K562 (cell line): Measurements from ENCODE around the gene HNRNPA3. TPM values are rescaled to one million over a fixed set of nuclear protein-coding genes. Genes with fewer than 3 reads are reported as not detected.

Experiments
- ATAC-seq: fragments of 200-7000 bp; cut with Tn5 transposase; 3 replicates; pipeline ENCODE4 v1.9.1; 2020; ENCODE audit warnings: moderate library complexity
- BruUV-seq: library from RNA; stranded (reverse); fragments of 400-500 nt; replicated peaks from 2 replicates; lab custom pipeline; 2021; lab: Mats Ljungman, UMichigan
- CTCF ChIA-PET: fragments of 300-600 bp; formaldehyde crosslinking; extraction: SDS; loops from one replicate; lab custom pipeline; 2021; ENCODE audit warnings: low intra/inter-chr PET ratio; lab: Yijun Ruan, JAX
- POLR2A ChIA-PET: fragments of 300-600, 350-650 bp; sonication (Branson Sonifier 250); formaldehyde crosslinking; extraction: SDS; loops from one replicate; lab custom pipeline; 2021; ENCODE audit warnings: antibody characterized with exemption, inconsistent platforms; lab: Yijun Ruan, JAX
- DNase-seq, 4 experiments: peaks; one replicate each; pipeline versions ENCODE4 v3.0.0 to v3.0.0-alpha.2; 2011 to 2018; ENCODE audit warnings: low spot score in 3 of 4, mixed read lengths in 3 of 4; ENCODE audit errors: extremely low read depth in 1 of 4
- FAIRE-seq: peaks from 2 replicates; lab custom pipeline; 2011; peaks lifted over from hg19 to GRCh38; lab: Jason Lieb, UNC
- H2AFZ ChIP-seq: 2 replicates; pipeline ENCODE4 v1.6.0; 2011; ENCODE audit warnings: low read depth, low read length, control low read depth, inconsistent platforms
- H3K27ac ChIP-seq: fragments of 200-600 bp; 3 replicates; pipeline ENCODE4 v1.8.0; 2011; ENCODE audit warnings: low read depth, mild to moderate bottlenecking, control low read depth, inconsistent platforms, low read length, moderate library complexity, mixed read lengths; ENCODE audit errors: extremely low read depth
- H3K27me3 ChIP-seq, 2 experiments: fragments of 300-600 bp in 1 of 2; 2 replicates in 1 of 2; 3 replicates in 1 of 2; pipeline versions ENCODE4 v1.6.0 to v1.8.0; 2011; ENCODE audit warnings: inconsistent platforms in 2 of 2, low read length in 2 of 2, mild to moderate bottlenecking in 1 of 2, mixed read lengths in 1 of 2, moderate library complexity in 1 of 2; ENCODE audit not compliant: control insufficient read depth in 2 of 2, insufficient read depth in 2 of 2
- H3K36me3 ChIP-seq: fragments of 300-600 bp; 3 replicates; pipeline ENCODE4 v1.8.0; 2011; ENCODE audit warnings: mild to moderate bottlenecking, low read length, inconsistent platforms; ENCODE audit not compliant: control insufficient read depth, insufficient read depth
- H3K4me1 ChIP-seq, 2 experiments: fragments of 200-600 bp in 1 of 2; replicated peaks in 1 of 2; 2 replicates in 1 of 2; 3 replicates in 1 of 2; pipeline versions ENCODE4 v1.5.1 to v1.8.0; 2011; ENCODE audit warnings: inconsistent platforms in 2 of 2, low read length in 2 of 2, mild to moderate bottlenecking in 1 of 2, mixed read lengths in 1 of 2, moderate library complexity in 1 of 2; ENCODE audit not compliant: control insufficient read depth in 2 of 2, insufficient read depth in 2 of 2
- H3K4me2 ChIP-seq: 2 replicates; pipeline ENCODE4 v1.6.1; 2011; ENCODE audit warnings: low read length, control low read depth, inconsistent platforms, mixed read lengths; ENCODE audit not compliant: insufficient read depth
- H3K4me3 ChIP-seq: fragments of 200-600 bp; sonication (generic), shearing (Covaris generic); 2 replicates; pipeline ENCODE4 v1.5.1; 2016; ENCODE audit warnings: control low read depth, inconsistent platforms
- H3K79me2 ChIP-seq: fragments of 200-600 bp; 3 replicates; pipeline ENCODE4 v1.8.0; 2011; ENCODE audit warnings: low read length, inconsistent platforms; ENCODE audit not compliant: control insufficient read depth, insufficient read depth
- H3K9ac ChIP-seq, 2 experiments: 2 replicates each; pipeline versions ENCODE4 v1.6.0 to v1.6.1; 2011; ENCODE audit warnings: low read depth in 2 of 2, low read length in 2 of 2, control low read depth in 1 of 2, inconsistent platforms in 1 of 2, mild to moderate bottlenecking in 1 of 2, mixed read lengths in 1 of 2; ENCODE audit not compliant: insufficient read depth in 1 of 2
- H3K9me1 ChIP-seq: one replicate; pipeline ENCODE4 v1.6.0; 2011; ENCODE audit warnings: inconsistent platforms, mild to moderate bottlenecking, low read length, moderate library complexity; ENCODE audit not compliant: control insufficient read depth, insufficient read depth
- H3K9me3 ChIP-seq: replicated peaks from 2 replicates; pipeline ENCODE4 v1.5.1; 2011; ENCODE audit warnings: low read depth, low read length, inconsistent platforms; ENCODE audit not compliant: control insufficient read depth, insufficient read depth
- H4K20me1 ChIP-seq: replicated peaks from 2 replicates; pipeline ENCODE4 v1.6.1; 2011; ENCODE audit warnings: low read length, inconsistent platforms, mixed read lengths; ENCODE audit not compliant: control insufficient read depth, insufficient read depth
- ASH1L ChIP-seq: fragments of 450-650 bp; IDR thresholded peaks from 2 replicates; pipeline ENCODE4 v1.6.1; 2018; ENCODE audit warnings: borderline replicate concordance, mild to moderate bottlenecking, low read depth; ENCODE audit not compliant: partially characterized antibody
- KAT7 ChIP-seq: sonication (generic); formaldehyde crosslinking; IDR thresholded peaks from 2 replicates; pipeline ENCODE4 v1.8.0; 2022; ENCODE audit warnings: missing genetic modification reagents, mild to moderate bottlenecking, borderline replicate concordance
- KLF13 ChIP-seq: fragments of 450-650 bp; IDR thresholded peaks from 2 replicates; pipeline ENCODE4 v1.6.1; 2016; ENCODE audit warnings: missing genetic modification characterization, low read depth, mild to moderate bottlenecking, missing compliant biosample characterization, moderate library complexity, borderline replicate concordance
- MAZ ChIP-seq, 2 experiments: fragments of 450-650 bp in 1 of 2; sonication (generic) in 1 of 2; formaldehyde crosslinking; IDR thresholded peaks in 1 of 2; conservative IDR thresholded peaks in 1 of 2; 2 replicates each; pipeline versions ENCODE4 v1.4.0 to v1.5.0; 2020; ENCODE audit warnings: mild to moderate bottlenecking in 1 of 2, missing genetic modification reagents in 1 of 2
- NRF1 ChIP-seq, 2 experiments: fragments of 450-650 bp; IDR thresholded peaks in 1 of 2; conservative IDR thresholded peaks in 1 of 2; 2 replicates each; pipeline ENCODE4 v1.6.1; 2014; ENCODE audit warnings: mild to moderate bottlenecking in 2 of 2
- RB1 ChIP-seq: fragments of 450-650 bp; IDR thresholded peaks from 2 replicates; pipeline ENCODE4 v1.6.1; 2017; ENCODE audit warnings: low read depth, mild to moderate bottlenecking
- RBM25 ChIP-seq: fragments of 200-400 bp; formaldehyde crosslinking; IDR thresholded peaks from 2 replicates; pipeline ENCODE4 v1.6.1; 2018; ENCODE audit warnings: low read length, low read depth, moderate library complexity; ENCODE audit not compliant: severe bottlenecking
- SRF ChIP-seq, 2 experiments: fragments of 250-450, 450-650 bp in 1 of 2; sonication (Bioruptor Pico) in 1 of 2; sonication (generic) in 1 of 2; formaldehyde crosslinking; IDR thresholded peaks; 2 replicates each; pipeline versions ENCODE4 v1.5.0 to v1.5.1; 2020 to 2022; ENCODE audit warnings: mild to moderate bottlenecking in 1 of 2, missing genetic modification reagents in 1 of 2
- TAL1 ChIP-seq: fragments of 450-650 bp; IDR thresholded peaks from 2 replicates; pipeline ENCODE4 v1.6.1; 2016; ENCODE audit warnings: mild to moderate bottlenecking
- YBX1 ChIP-seq: fragments of 450-650 bp; IDR thresholded peaks from 2 replicates; pipeline ENCODE4 v1.7.1; 2016; ENCODE audit warnings: mild to moderate bottlenecking
- ZBED1 ChIP-seq: IDR thresholded peaks from 2 replicates; pipeline ENCODE4 v1.6.1; 2014
- ZC3H4 ChIP-seq: sonication (generic); formaldehyde crosslinking; IDR thresholded peaks from 2 replicates; pipeline ENCODE4 v1.9.0; 2021; ENCODE audit warnings: missing genetic modification reagents, borderline replicate concordance
- ZEB2 ChIP-seq: fragments of 450-650 bp; IDR thresholded peaks from 2 replicates; pipeline ENCODE4 v1.6.1; 2016
- ZNF347 ChIP-seq: fragments of 450-650 bp; formaldehyde crosslinking; IDR thresholded peaks from 2 replicates; pipeline ENCODE4 v1.4.0; 2020; ENCODE audit warnings: low read depth, mild to moderate bottlenecking, moderate library complexity
- ZNF408 ChIP-seq: fragments of 250-450 bp; sonication (Bioruptor Pico); IDR thresholded peaks from 2 replicates; pipeline ENCODE4 v1.4.0; 2020; ENCODE audit warnings: low read depth, mild to moderate bottlenecking, moderate library complexity
- WGBS: fragments of 100-300 bp; shearing (Covaris generic); methylation state at CpG from one replicate; pipeline ENCODE4 v1.1.6; 2016; ENCODE audit warnings: low coverage, mixed read lengths; ENCODE audit not compliant: insufficient coverage; ENCODE audit errors: missing lambda C conversion rate; 5-methylcytosine and 5-hydroxymethylcytosine counted together
- in situ Hi-C: fragments of 300-500 bp; cut with MboI; formaldehyde crosslinking; loops from 4 replicates; pipeline ENCODE4 v1.15.0; 2018; ENCODE audit warnings: inconsistent platforms, mixed read lengths
- intact Hi-C: fragments of 100-400 bp; cut with micrococcal nuclease; formaldehyde crosslinking; loops from 2 replicates; pipeline ENCODE4 v1.14.2; 2022
- polyA plus RNA-seq, 8 experiments: library from polyadenylated mRNA; depleted of rRNA in 4 of 8; stranded (reverse) in 5 of 8; unstranded in 3 of 8; fragments of >200 nt; fragmentation: Nextera tagmentation in 2 of 8; fragmentation: Illumina TruSeq in 1 of 8; extraction: Ambion mirVana in 2 of 8; extraction: Trizol in 1 of 8; gene quantifications; 2 replicates each; pipeline versions ENCODE4 v1.2.1 to v1.2.3, GENCODE V29; 2011 to 2014; ENCODE audit warnings: inconsistent platforms in 1 of 8, missing spikeins in 1 of 8
- total RNA-seq, 7 experiments: library from RNA; depleted of rRNA in 6 of 7; stranded (reverse); fragments of >200 nt in 6 of 7; fragmentation: Illumina TruSeq in 2 of 7; extraction: Trizol in 2 of 7; gene quantifications; 2 replicates each; pipeline versions ENCODE4 v1.2.1 to v1.2.3, GENCODE V29; 2011 to 2021; ENCODE audit warnings: low replicate concordance in 1 of 7
- TF ChIP-seq, protein P1 (sequence below): fragments of 450-650 bp; IDR thresholded peaks from 2 replicates; pipeline ENCODE4 v1.6.1; 2016
- TF ChIP-seq, protein P2 (sequence below), 2 experiments: fragments of 450-650 bp; IDR thresholded peaks; 2 replicates each; pipeline ENCODE4 v1.6.1; 2016
- TF ChIP-seq, protein P3 (sequence below): fragments of 450-650 bp; IDR thresholded peaks from 2 replicates; pipeline ENCODE4 v1.6.1; 2014; ENCODE audit warnings: low read depth, mild to moderate bottlenecking, moderate library complexity, borderline replicate concordance

The HNRNPA3 gene
- total and polyA plus RNA-seq, 9 of the 15 experiments (the other 6 are each of a cell fraction or from before 2014, with no cell fraction given), result 72.8 to 428 (median 192) TPM

DNA sequence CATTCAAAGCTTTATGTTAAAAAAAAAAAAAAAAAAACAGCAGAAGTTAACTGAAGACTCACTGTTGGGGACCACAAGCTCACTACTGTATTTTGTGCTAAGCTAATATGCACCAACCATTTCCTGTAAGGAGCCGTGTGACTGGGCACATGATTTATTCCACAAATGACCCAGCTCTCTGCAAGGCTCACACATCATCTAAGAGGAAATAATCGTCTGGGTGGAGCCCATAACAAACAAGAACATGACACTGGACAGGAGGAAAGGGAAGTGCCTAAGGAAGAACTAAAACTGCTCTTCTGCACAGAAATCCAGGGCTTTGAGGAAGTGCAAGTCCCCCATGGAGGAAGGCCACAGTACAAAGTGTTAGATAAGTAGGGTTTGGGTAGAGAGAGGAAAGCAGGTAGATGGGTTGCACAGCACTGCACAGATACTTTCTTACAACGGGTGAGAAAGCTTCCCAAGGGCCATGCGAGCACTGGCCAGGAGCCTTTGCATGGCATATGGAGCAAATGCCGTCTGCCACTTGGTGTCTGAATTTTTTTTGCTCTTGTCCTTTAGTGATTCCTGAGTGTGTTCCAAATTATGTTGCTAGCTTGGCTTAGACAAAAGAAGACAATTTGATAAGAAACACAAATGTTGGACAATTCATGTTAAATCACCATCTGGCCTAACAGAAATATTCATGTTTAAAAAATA is 27.5 kb downstream of the HNRNPA3 start:
- H2AFZ ChIP-seq, result no peak overlapping the region
- H3K27me3 ChIP-seq, result no peaks in the 10 kb centered on the region
- H3K79me2 ChIP-seq, result peaks cover 98% of the 10 kb centered on the region
- H3K4me3 ChIP-seq, result no peak overlapping the region
- WGBS, result 45% methylated on average over 5 of the region's 5 CpGs
- BruUV-seq, result TSS peak; percentile 2
- peak overlapping the region; percentile 31; the same call in 1 of the 2 replicates for H3K4me2 ChIP-seq
- in situ Hi-C loops, result no loop called here
- ChIA-PET CTCF (no interaction called here), POLR2A (interaction anchor here (0.6 to 7.4 kb wide), 11 partner anchors 9 to 369 kb away, joined by 4 to 70 read pairs (median 10); partner anchors contain the start of gene NFE2L2)
- peaks cover 16% of the 10 kb centered on the region for H4K20me1 ChIP-seq
- no peaks in the 10 kb centered on the region for H3K9me3 ChIP-seq
- peaks cover 18 to 44% of the 10 kb centered on the region in 2 experiments for H3K4me1 ChIP-seq
- H3K27ac ChIP-seq, result peak overlapping the region; percentile 26; the same call in 2 of the 3 replicates
- peak overlapping the region in 1 of 2 experiments; percentile 13; a peak in 1 of 4 replicates for H3K9ac ChIP-seq
- DNase-seq (no peak), FAIRE-seq (peak; percentile 60), ATAC-seq (peak; percentile 5)
- intact Hi-C loops, result no loop called here
- H3K9me1 ChIP-seq, result no peaks in the 10 kb centered on the region
- H3K36me3 ChIP-seq, result peaks cover 56% of the 10 kb centered on the region; the same call in 2 of the 3 replicates
- no peak for TF ChIP-seq RB1
- no peak for TF ChIP-seq KLF13 (tag)
- no peak for TF ChIP-seq ZC3H4 (CRISPR knock-in tag)
- 0 out of 4 replicates have a peak, but pooled peaks of 1 of the 2 experiments have one; percentile 13 for TF ChIP-seq SRF (CRISPR knock-in tag; IDR thresholded peaks at IDR 0.05)
- no peak for TF ChIP-seq ASH1L
- TF ChIP-seq, protein P1, sequence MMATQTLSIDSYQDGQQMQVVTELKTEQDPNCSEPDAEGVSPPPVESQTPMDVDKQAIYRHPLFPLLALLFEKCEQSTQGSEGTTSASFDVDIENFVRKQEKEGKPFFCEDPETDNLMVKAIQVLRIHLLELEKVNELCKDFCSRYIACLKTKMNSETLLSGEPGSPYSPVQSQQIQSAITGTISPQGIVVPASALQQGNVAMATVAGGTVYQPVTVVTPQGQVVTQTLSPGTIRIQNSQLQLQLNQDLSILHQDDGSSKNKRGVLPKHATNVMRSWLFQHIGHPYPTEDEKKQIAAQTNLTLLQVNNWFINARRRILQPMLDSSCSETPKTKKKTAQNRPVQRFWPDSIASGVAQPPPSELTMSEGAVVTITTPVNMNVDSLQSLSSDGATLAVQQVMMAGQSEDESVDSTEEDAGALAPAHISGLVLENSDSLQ, result peak; percentile 38; the same call in 1 of the 2 replicates
- TF ChIP-seq ZBED1, result no peak
- 0 out of 2 replicates have a peak, but pooled peaks have one; percentile 41 for TF ChIP-seq KAT7 (CRISPR knock-in tag)
- TF ChIP-seq RBM25, result no peak
- TF ChIP-seq ZNF408 (CRISPR knock-in tag), result no peak
- no peak for TF ChIP-seq TAL1
- peak; percentile 52 to 64; a peak in 3 of 4 replicates for TF ChIP-seq NRF1 (conservative IDR thresholded peaks at IDR 0.05 in 1 of 2, IDR thresholded peaks at IDR 0.05 in 1 of 2)
- 0 out of 2 replicates have a peak, but pooled peaks have one; percentile 41 for TF ChIP-seq ZEB2
- TF ChIP-seq ZNF347 (CRISPR knock-in tag), result no peak
- no peak for TF ChIP-seq YBX1
- TF ChIP-seq, protein P2, sequence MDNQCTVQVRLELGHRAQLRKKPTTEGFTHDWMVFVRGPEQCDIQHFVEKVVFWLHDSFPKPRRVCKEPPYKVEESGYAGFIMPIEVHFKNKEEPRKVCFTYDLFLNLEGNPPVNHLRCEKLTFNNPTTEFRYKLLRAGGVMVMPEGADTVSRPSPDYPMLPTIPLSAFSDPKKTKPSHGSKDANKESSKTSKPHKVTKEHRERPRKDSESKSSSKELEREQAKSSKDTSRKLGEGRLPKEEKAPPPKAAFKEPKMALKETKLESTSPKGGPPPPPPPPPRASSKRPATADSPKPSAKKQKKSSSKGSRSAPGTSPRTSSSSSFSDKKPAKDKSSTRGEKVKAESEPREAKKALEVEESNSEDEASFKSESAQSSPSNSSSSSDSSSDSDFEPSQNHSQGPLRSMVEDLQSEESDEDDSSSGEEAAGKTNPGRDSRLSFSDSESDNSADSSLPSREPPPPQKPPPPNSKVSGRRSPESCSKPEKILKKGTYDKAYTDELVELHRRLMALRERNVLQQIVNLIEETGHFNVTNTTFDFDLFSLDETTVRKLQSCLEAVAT (IDR thresholded peaks at IDR 0.05), result no peak
- TF ChIP-seq, protein P3, sequence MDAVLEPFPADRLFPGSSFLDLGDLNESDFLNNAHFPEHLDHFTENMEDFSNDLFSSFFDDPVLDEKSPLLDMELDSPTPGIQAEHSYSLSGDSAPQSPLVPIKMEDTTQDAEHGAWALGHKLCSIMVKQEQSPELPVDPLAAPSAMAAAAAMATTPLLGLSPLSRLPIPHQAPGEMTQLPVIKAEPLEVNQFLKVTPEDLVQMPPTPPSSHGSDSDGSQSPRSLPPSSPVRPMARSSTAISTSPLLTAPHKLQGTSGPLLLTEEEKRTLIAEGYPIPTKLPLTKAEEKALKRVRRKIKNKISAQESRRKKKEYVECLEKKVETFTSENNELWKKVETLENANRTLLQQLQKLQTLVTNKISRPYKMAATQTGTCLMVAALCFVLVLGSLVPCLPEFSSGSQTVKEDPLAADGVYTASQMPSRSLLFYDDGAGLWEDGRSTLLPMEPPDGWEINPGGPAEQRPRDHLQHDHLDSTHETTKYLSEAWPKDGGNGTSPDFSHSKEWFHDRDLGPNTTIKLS, result no peak
- TF ChIP-seq MAZ (CRISPR knock-in tag; conservative IDR thresholded peaks at IDR 0.05 in 1 of 2, IDR thresholded peaks at IDR 0.05 in 1 of 2), result peak in 1 of 2 experiments; percentile 32; a peak in 1 of 4 replicates
